ENCODE results near the gene ARMC10.
"Not testable (repeated sequence)": the region's sequence is repeated elsewhere in the genome, so short reads cannot be mapped to it uniquely, and the experiment has no call there.

DNA sequence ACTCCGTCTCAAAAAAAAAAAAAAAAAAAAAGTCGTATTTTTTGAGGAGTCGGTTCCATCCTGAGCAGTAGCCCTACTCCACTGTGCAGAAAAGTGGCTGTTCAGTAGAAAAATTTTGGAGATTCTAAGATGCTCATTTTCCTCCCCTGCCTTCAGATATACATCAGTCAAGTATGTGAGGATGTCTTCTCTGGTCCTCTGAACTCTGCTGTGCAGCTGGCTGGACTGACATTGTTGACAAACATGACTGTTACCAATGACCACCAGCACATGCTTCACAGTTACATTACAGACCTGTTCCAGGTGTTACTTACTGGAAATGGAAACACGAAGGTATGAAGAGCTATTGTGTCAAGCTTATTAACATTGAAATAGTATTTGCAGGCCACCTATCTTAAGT, 17.4 kb downstream of the ARMC10 start:
- TF ChIP-seq POLR2A (IDR thresholded peaks at IDR 0.05; ENCODE audit: low read depth, low read length); SPI1 (IDR thresholded peaks at IDR 0.05; ENCODE audit: low read depth, low read length); POLR2AphosphoS5 (IDR thresholded peaks at IDR 0.05; ENCODE audit: low read depth, low read length); TAF1 (IDR thresholded peaks at IDR 0.05; ENCODE audit: low read depth, low read length); PAX5 (IDR thresholded peaks at IDR 0.05; ENCODE audit: insufficient read depth, low read length, severe bottlenecking): not testable (repeated sequence)
